Muscle layer of colon (tissue), 2 donors: ENCODE data around the gene CBLC.
"Not testable (repeated sequence)": the region's sequence is repeated elsewhere in the genome, so short reads cannot be mapped to it uniquely, and the experiment has no call there.

Experiments
- H3K27ac ChIP-seq: one replicate; pipeline ENCODE4 v1.7.0; 2013; ENCODE audit warnings: low read depth, mild to moderate bottlenecking, low read length, moderate library complexity
- H3K27me3 ChIP-seq, 2 donors: one replicate each; pipeline ENCODE4 v1.7.0; 2013; ENCODE audit warnings: low read length in 2 of 2, mild to moderate bottlenecking in 2 of 2; ENCODE audit not compliant: insufficient read depth in 2 of 2, control insufficient read depth in 1 of 2
- H3K36me3 ChIP-seq: one replicate; pipeline ENCODE4 v1.7.0; 2013; ENCODE audit warnings: mild to moderate bottlenecking, low read length; ENCODE audit not compliant: insufficient read depth
- H3K4me1 ChIP-seq: one replicate; pipeline ENCODE4 v1.7.0; 2013; ENCODE audit warnings: mild to moderate bottlenecking, low read length; ENCODE audit not compliant: insufficient read depth
- H3K4me3 ChIP-seq, 2 donors: one replicate each; pipeline ENCODE4 v1.7.0; 2013; ENCODE audit warnings: low read length in 2 of 2, low read depth in 1 of 2, mild to moderate bottlenecking in 1 of 2, moderate library complexity in 1 of 2
- H3K9ac ChIP-seq: one replicate; pipeline ENCODE4 v1.7.0; 2013; ENCODE audit warnings: low read length
- H3K9me3 ChIP-seq: one replicate; pipeline ENCODE4 v1.7.0; 2013; ENCODE audit warnings: mild to moderate bottlenecking, low read length
- donor health status: abdominal sarcoma.
- donor health status: Adenocarcinoma of cecum.

CBLC gene

DNA sequence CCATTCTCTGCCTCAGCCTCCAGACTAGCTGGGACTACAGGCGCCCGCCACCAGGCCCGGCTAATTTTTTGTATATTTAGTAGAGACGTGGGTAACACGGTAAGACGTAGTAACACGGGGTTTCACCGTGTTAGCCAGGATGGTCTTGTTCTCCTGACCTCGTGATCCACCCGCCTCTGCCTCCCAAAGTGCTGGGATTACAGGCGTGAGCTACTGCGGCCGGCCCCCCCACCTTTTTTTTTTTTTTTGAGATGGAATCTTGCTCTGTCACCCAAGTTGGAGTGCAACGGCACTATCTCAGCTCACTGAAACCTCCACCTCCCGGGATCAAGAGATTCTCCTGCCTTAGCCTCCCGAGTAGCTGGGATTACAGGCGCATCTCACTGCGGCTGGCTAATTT is 5.5 kb upstream of the CBLC start:
- H3K27me3 ChIP-seq, H3K4me1 ChIP-seq, H3K4me3 ChIP-seq, H3K9me3 ChIP-seq, H3K9ac ChIP-seq, H3K27ac ChIP-seq, H3K36me3 ChIP-seq: not testable (repeated sequence)

DNA sequence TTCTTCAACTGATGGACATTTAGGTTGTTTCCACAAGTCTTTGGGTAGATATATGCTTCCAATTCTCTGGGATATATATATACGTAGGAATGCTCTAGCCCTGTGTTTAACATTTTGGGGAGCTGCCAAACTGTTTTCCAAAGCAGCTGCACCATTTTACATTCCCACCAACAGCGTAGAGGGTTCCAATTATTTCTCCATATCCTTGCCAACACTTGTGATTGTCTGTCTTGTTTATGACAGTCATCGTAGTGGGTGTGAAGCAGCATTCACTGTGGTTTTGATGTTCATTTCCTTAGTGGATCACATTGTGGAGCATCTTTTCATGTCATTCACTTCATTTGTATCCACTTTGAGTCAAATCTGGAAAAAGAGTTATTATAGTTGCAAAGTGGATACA is 4.7 kb upstream of the CBLC start:
- no peaks in the 10 kb centered on the region for H3K36me3 ChIP-seq
- no peak overlapping the region for H3K27ac ChIP-seq
- no peak overlapping the region for H3K4me3 ChIP-seq

DNA sequence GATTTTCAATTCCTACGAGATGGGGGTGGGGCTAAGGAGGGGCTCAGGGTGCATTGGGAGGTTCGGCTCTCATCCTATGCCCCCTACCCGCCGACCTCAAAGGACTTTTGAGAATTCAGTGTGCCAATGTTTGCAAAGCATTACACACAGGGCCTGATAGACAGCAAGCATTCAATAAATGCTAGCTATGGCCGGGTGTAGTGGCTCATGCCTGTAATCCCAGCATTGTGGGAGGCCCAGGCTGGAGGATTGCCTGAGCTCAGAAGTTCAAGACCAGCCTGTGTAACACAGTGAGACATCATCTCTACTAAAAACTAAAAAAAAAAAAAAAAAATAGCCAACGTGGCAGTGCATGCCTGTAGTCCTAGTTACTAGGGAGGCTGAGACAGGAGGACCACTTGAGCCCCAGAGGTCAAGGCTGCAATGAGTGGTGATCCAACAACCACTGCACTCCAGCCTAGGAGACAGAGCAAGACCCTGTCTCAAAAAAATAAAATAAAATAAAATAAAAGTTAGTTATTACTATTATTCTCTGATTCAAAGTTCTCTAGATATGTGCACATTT is 1.9 kb upstream of the CBLC start:
- Histone ChIP-seq H3K27me3 (peaks cover 0 to 9% of the 10 kb centered on the region in 2 donors), H3K9ac (no peak overlapping the region), H3K4me3 (no peak overlapping the region)

More for the DNA sequence above, 4.7 kb upstream of the CBLC start:
- no peaks in the 10 kb centered on the region for H3K4me1 ChIP-seq
- peaks cover 0 to 4% of the 10 kb centered on the region in 2 donors for H3K27me3 ChIP-seq
- H3K9me3 ChIP-seq: no peaks in the 10 kb centered on the region
- H3K9ac ChIP-seq: no peak overlapping the region

DNA sequence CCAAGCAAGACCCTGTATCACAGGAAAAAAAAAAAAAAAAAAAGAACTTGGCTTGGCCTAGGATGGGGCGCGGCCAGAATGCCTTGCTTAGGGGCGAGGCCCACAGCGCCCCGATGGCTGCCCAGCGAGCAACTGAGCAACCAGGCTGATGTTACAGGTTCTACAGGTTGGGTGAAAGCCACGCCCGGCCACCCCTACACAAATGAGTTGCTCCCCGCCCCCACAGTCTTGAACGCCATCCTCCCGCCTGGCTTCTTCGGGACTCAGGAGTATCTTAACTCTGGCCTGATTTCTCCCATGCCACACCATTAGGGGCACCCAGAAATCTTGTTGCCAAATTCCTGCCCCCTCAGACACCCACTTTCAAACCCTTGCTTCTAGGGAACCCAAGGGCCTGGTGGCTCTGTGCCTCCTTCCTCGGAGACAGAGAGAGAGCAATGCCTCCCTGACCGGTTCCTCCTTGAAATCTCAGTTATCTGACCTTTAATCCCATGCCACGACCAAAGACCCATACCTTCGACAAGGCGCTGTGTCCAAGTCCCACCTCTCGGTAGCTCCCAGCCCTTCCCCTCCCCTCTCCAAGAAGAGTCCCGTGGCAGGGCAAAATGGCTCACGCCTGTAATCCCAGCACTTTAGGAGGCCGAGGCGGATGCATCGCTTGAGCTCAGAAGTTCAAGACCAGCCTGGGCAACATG is 1.1 kb upstream of the CBLC start:
- Histone ChIP-seq H3K9ac (no peak overlapping the region), H3K27me3 (peaks cover 0 to 9% of the 10 kb centered on the region in 2 donors), H3K36me3 (no peaks in the 10 kb centered on the region), H3K27ac (no peak overlapping the region), H3K9me3 (no peaks in the 10 kb centered on the region), H3K4me3 (no peak overlapping the region), H3K4me1 (no peaks in the 10 kb centered on the region)

More for the DNA sequence above, 1.9 kb upstream of the CBLC start:
- no peaks in the 10 kb centered on the region for H3K4me1 ChIP-seq
- H3K36me3 ChIP-seq: no peaks in the 10 kb centered on the region
- no peaks in the 10 kb centered on the region for H3K9me3 ChIP-seq
- no peak overlapping the region for H3K27ac ChIP-seq

DNA sequence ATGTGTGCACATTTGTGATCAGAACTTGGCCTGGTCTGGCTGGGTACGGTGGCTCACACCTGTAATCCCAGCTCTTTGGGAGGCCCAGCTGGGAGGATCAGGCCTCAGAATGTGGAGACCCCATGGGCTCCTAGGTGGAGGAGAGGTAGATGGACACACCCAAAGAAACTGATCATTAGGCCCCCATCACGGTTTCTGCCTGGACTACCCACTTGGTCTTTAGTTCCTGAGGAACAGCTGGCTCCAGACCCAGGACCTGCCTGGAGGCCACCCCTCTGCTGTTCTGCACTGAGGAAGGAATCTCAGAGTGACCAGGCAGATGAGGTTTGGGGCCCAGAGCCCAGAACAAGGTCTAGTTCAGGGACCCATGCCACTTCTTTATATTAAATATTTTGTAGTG is 1.5 kb downstream of the CBLC start:
- no peak overlapping the region for H3K27ac ChIP-seq
- H3K36me3 ChIP-seq: no peaks in the 10 kb centered on the region
- no peaks in the 10 kb centered on the region for H3K4me1 ChIP-seq
- H3K9me3 ChIP-seq: no peaks in the 10 kb centered on the region
- H3K9ac ChIP-seq: no peak overlapping the region
- peaks cover 0 to 9% of the 10 kb centered on the region in 2 donors for H3K27me3 ChIP-seq
- no peak overlapping the region for H3K4me3 ChIP-seq

DNA sequence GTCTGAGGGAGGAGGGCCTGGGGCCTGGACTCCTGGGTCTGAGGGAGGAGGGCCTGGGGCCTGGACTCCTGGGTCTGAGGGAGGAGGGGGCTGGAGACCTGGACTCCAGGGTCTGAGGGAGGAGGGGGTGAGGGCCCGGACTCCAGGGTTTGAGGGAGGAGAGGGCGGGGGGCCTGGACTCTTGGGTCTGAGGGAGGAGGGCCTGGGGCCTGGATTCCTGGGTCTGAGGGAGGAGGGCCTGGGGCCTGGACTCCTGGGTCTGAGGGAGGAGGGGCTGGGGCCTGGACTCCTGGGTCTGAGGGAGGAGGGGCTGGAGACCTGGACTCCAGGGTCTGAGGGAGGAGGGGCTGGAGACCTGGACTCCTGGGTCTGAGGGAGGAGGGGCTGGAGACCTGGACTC is 4.0 kb downstream of the CBLC start:
- H3K27me3 ChIP-seq, H3K9me3 ChIP-seq, H3K4me1 ChIP-seq, H3K9ac ChIP-seq, H3K27ac ChIP-seq, H3K36me3 ChIP-seq, H3K4me3 ChIP-seq: not testable (repeated sequence)

DNA sequence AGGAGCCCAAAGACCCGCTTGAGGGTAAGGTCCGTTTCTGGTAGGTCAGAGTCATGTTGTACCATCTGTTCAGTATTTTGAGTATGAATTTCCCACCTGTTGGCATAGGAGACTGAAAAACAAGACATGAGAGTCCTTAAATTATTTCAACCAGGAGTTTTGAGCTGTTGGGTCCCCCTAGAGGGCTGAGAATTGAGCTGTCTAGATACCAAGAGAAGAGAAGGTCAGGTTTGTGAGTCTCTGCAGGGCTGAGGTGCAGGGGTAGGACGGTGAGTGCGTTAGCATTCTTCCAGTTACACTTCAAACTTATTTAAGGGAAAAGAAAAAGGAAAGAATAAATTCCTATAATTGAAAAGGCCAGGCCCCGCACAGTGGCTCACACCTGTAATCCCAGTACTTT is 5.0 kb downstream of the CBLC start:
- Histone ChIP-seq H3K4me3 (no peak overlapping the region), H3K27me3 (peaks cover 0 to 8% of the 10 kb centered on the region in 2 donors), H3K27ac (no peak overlapping the region), H3K4me1 (no peaks in the 10 kb centered on the region), H3K9ac (no peak overlapping the region), H3K9me3 (no peaks in the 10 kb centered on the region), H3K36me3 (no peaks in the 10 kb centered on the region)

DNA sequence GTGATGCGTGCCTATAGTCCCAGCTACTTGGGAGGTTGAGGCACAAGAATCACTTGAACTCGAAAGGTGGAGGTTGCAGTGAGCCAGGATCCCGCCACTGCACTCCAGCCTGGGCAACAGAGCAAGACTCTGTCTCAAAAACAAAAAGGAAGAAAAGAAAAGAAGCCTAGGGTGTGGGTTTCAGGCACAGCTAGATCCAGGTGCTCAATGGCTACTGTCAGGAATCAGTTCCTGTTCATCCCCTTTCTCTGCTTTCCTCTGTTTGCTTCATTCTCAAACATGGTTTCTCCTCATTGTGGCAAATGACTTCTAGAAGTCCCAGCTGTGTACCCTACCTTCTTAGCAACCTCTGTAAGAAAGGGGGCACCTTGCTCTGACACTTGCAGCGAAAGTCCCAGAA is 5.9 kb downstream of the CBLC start:
- peaks cover 0 to 4% of the 10 kb centered on the region in 2 donors for H3K27me3 ChIP-seq
- H3K9ac ChIP-seq: no peak overlapping the region
- no peaks in the 10 kb centered on the region for H3K9me3 ChIP-seq
- H3K27ac ChIP-seq: no peak overlapping the region
- H3K36me3 ChIP-seq: no peaks in the 10 kb centered on the region
- no peaks in the 10 kb centered on the region for H3K4me1 ChIP-seq
- H3K4me3 ChIP-seq: no peak overlapping the region

DNA sequence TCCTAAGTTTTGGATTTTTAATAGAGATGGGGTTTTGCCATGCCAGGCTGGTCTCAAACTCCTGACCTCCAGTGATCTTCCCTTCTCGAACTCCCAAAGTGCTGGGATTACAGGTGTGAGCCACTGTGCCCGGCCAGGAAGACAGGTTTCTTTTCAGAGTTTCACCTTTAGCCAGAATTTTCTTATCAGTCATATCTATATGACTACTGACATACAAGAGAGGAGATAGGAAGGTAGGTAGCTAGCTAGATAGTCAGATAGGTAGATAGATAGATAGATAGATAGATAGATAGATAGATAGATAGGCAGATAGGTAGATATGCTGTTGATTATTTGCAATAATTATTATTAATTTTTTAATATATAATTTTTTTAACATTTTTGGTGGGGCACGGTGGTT is 7.6 kb downstream of the CBLC start:
- no peaks in the 10 kb centered on the region for H3K4me1 ChIP-seq

DNA sequence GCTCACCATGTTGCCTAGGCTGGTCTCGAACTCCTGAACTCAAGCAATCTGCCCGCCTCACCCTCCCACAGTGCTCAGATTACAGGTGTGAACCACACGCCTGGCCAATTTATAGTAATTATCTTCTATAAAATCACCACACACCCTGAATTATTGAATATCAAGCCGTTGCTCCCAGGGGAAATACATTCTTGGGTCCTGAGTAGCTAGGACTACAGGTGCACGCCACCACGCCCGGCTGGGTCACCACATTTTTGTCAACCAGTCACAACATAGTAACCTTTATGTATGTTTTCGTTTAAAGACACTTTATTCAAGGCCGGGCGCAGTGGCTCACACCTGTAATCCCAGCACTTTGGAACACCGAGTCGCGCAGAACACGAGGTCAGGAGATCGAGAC is 8.3 kb downstream of the CBLC start:
- H3K36me3 ChIP-seq: no peaks in the 10 kb centered on the region

More for the DNA sequence above, 7.6 kb downstream of the CBLC start:
- Histone ChIP-seq H3K4me3 (no peak overlapping the region), H3K27me3 (no peaks in the 10 kb centered on the region), H3K36me3 (no peaks in the 10 kb centered on the region), H3K9me3 (no peaks in the 10 kb centered on the region), H3K9ac (no peak overlapping the region), H3K27ac (no peak overlapping the region)

DNA sequence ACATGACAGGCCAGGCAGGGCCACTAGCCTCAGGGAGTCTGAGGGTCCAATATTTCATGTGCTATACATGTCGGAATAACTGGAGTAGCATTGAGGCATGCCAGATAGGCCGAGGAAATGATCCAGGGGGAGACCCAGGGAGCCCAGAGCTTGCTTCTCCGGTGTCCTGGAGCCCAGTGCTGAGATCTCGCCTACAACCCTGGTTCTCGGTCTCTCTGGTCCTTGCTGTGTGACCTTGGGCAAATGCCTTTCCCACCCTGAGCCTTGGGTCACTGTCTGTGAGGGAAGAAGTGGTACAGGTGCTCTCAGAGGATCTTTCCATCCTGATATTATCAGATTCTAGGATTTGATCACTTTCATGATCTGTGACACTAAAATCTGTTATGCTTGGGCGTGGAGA is 11.3 kb downstream of the CBLC start:
- H3K9ac ChIP-seq: no peak overlapping the region
- no peak overlapping the region for H3K27ac ChIP-seq
- peaks cover 0 to 1% of the 10 kb centered on the region in 2 donors for H3K27me3 ChIP-seq
- H3K9me3 ChIP-seq: no peaks in the 10 kb centered on the region
- no peak overlapping the region for H3K4me3 ChIP-seq
- no peaks in the 10 kb centered on the region for H3K36me3 ChIP-seq
- no peaks in the 10 kb centered on the region for H3K4me1 ChIP-seq

More for the DNA sequence above, 8.3 kb downstream of the CBLC start:
- no peak overlapping the region for H3K27ac ChIP-seq
- H3K4me1 ChIP-seq: no peaks in the 10 kb centered on the region
- H3K27me3 ChIP-seq: no peaks in the 10 kb centered on the region
- H3K9ac ChIP-seq: no peak overlapping the region
- no peak overlapping the region for H3K4me3 ChIP-seq
- H3K9me3 ChIP-seq: no peaks in the 10 kb centered on the region

DNA sequence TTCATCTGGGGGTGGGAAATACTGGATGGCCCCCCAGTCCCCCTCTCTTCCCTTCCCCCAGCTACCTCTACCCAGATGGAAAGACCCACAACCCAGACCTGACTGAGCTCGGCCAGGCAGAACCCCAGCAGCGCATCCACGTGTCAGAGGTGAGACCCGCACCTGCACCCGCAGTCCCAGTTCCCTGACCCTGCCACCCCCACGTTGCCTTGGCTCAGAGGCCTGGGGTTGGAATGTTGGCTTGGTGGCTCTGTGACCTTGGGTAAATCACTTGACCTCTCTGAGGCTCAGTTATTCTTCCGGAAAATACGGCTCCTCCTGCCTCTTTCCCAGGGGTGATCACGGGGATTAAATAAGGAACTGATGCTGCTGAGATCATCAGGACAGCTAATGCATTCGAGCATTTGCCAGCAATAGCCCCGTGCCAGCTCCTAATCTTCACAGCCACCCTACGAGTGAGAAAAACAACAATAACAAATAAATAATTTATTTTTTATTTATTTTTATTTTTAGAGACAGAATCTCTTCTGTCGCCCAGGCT is 12.3 kb downstream of the CBLC start:
- Histone ChIP-seq H3K27ac (no peak overlapping the region), H3K4me1 (no peaks in the 10 kb centered on the region), H3K9me3 (no peaks in the 10 kb centered on the region), H3K9ac (no peak overlapping the region), H3K27me3 (peaks cover 0 to 3% of the 10 kb centered on the region in 2 donors), H3K36me3 (no peaks in the 10 kb centered on the region), H3K4me3 (no peak overlapping the region)
